ENCODE data around the gene KIFBP. TPM values are rescaled to one million over a fixed set of nuclear protein-coding genes. Genes with fewer than 3 reads are reported as not detected.

KIFBP gene
- total RNA-seq, 1 experiment from 2014 or later, result 26.9 TPM

GRCh38 chr10:69051710-69052487 lies 63.3 kb downstream of the KIFBP start:
- H3K4me2 ChIP-seq (ENCODE audit: low read length), result no peak overlapping the region
- TF ChIP-seq CEBPB (IDR thresholded peaks at IDR 0.05; ENCODE audit: low read depth) (no peak), POLR2A (IDR thresholded peaks at IDR 0.05; ENCODE audit: borderline replicate concordance, extremely low read depth, insufficient read depth, insufficient read length) (no peak), SIN3A (IDR thresholded peaks at IDR 0.05; ENCODE audit: low read depth) (no peak), EZH2phosphoT487 (IDR thresholded peaks at IDR 0.05; ENCODE audit: borderline replicate concordance) (no peak), EGR1 (IDR thresholded peaks at IDR 0.05; ENCODE audit: low read depth) (no peak), POLR2AphosphoS5 (IDR thresholded peaks at IDR 0.05; ENCODE audit: low read depth, low read length) (no peak), YY1 (IDR thresholded peaks at IDR 0.05; ENCODE audit: extremely low read depth, insufficient replicate concordance, low read depth, low read length) (no peak), ATF3 (IDR thresholded peaks at IDR 0.05) (no peak), CTCF (IDR thresholded peaks at IDR 0.05 in 2 of 3, conservative IDR thresholded peaks at IDR 0.05 in 1 of 3; ENCODE audit: borderline replicate concordance in 1 of 3, insufficient read depth in 1 of 3, low read depth in 2 of 3, low read length in 2 of 3) (no peak), EZH2 (IDR thresholded peaks at IDR 0.05) (no peak), RAD21 (IDR thresholded peaks at IDR 0.05; ENCODE audit: low read depth) (no peak), JUND (IDR thresholded peaks at IDR 0.05) (no peak), REST (IDR thresholded peaks at IDR 0.05; ENCODE audit: low read depth) (no peak), ZNF274 (IDR thresholded peaks at IDR 0.05; ENCODE audit: low read depth, low read length) (no peak), ZBTB33 (IDR thresholded peaks at IDR 0.05; ENCODE audit: extremely low read depth, insufficient replicate concordance, low read length) (no peak), SP1 (IDR thresholded peaks at IDR 0.05; ENCODE audit: low read depth) (no peak), FOSL1 (IDR thresholded peaks at IDR 0.05; ENCODE audit: low read depth) (no peak), SRF (IDR thresholded peaks at IDR 0.05; ENCODE audit: low read depth) (no peak), ELF1 (IDR thresholded peaks at IDR 0.05; ENCODE audit: borderline replicate concordance, low read depth) (no peak), ZFX (IDR thresholded peaks at IDR 0.05) (no peak)
- no peak for DNase-seq (ENCODE audit: low read depth, low spot score)
- no peaks in the 10 kb centered on the region for H3K9me2 ChIP-seq (ENCODE audit: insufficient read depth)
- H2AFZ ChIP-seq (ENCODE audit: low read depth, low read length, poor library complexity, severe bottlenecking), result no peak overlapping the region
- ATAC-seq, result no peak
- no peak overlapping the region for H3K4me3 ChIP-seq (replicated peaks in 1 of 2; ENCODE audit: low read depth in 1 of 2, low read length in 2 of 2)
- no peaks in the 10 kb centered on the region for H4K20me1 ChIP-seq (ENCODE audit: insufficient read depth)
- no peaks in the 10 kb centered on the region for H3K27me3 ChIP-seq (ENCODE audit: insufficient read depth, low read length)
- H3K36me3 ChIP-seq (ENCODE audit: control insufficient read depth in 1 of 2, insufficient read depth in 2 of 2, low read length in 2 of 2), result no peaks in the 10 kb centered on the region
- H3K27ac ChIP-seq (ENCODE audit: low read depth, low read length), result no peak overlapping the region
- no TSS peak for BruUV-seq (replicated peaks)
- no peaks in the 10 kb centered on the region for H3K9me3 ChIP-seq (ENCODE audit: control insufficient read depth in 1 of 2, insufficient read depth in 1 of 2, low read depth in 1 of 2, low read length in 2 of 2)
- no peaks in the 10 kb centered on the region for H3K79me2 ChIP-seq (ENCODE audit: insufficient read depth, low read length)
- ChIA-PET CTCF (no interaction called here), POLR2A (no interaction called here), RAD21 (ENCODE audit: low non-redundant PET in 1 of 2, low total read pairs in 2 of 2, uncharacterized antibody in 2 of 2, unreplicated experiment in 2 of 2) (no interaction called here)
- H3K9ac ChIP-seq (ENCODE audit: low read length), result no peak overlapping the region
- intact Hi-C loops (cut with micrococcal nuclease), result no loop called here
- no peaks in the 10 kb centered on the region for H3K4me1 ChIP-seq (ENCODE audit: control insufficient read depth in 1 of 2, insufficient read depth in 2 of 2, low read length in 2 of 2)
